ENCODE data around the gene CCDC121. TPM values are rescaled to one million over a fixed set of nuclear protein-coding genes. Genes with fewer than 3 reads are reported as not detected.

Gene CCDC121
- total RNA-seq, 4 donors from 2014 or later, result 2.7 to 6.2 (median 5.2) TPM

- peaks cover 17 to 48% (median 36%) of the 10 kb centered on the region in 4 donors for H3K36me3 ChIP-seq
- intact Hi-C loops (cut with DNase I), result no loop called here
- no peak overlapping the region for H3K4me3 ChIP-seq
- DNase-seq (ENCODE audit: extremely low spot score), result no peak
- TF ChIP-seq POLR2A (IDR thresholded peaks at IDR 0.05; ENCODE audit: low read depth), result no peak
- TF ChIP-seq POLR2AphosphoS5 (IDR thresholded peaks at IDR 0.05), result no peak
- TF ChIP-seq CTCF (IDR thresholded peaks at IDR 0.05), result no peak
- TF ChIP-seq EP300 (IDR thresholded peaks at IDR 0.05), result no peak
- no peak overlapping the region for H3K27ac ChIP-seq (replicated peaks in 1 of 4)
- H3K4me1 ChIP-seq, result peaks cover 19 to 24% (median 21%) of the 10 kb centered on the region in 4 donors
- no peaks in the 10 kb centered on the region for H3K9me3 ChIP-seq
- H3K27me3 ChIP-seq, result no peaks in the 10 kb centered on the region
Observed at GRCh38 chr2:27624943-27625342, 3.9 kb downstream of the CCDC121 start.

GRCh38 chr2:27622921-27623384, 5.9 kb downstream of the CCDC121 start:
- no peak overlapping the region for H3K27ac ChIP-seq (replicated peaks in 1 of 4)
- intact Hi-C loops (cut with DNase I), result no loop called here
- H3K4me1 ChIP-seq, result peaks cover 8 to 11% (median 9%) of the 10 kb centered on the region in 4 donors
- no peak overlapping the region for H3K4me3 ChIP-seq
- 41% methylated on average over 3 of the region's 3 CpGs for WGBS
- H3K27me3 ChIP-seq, result no peaks in the 10 kb centered on the region
- peaks cover 21 to 68% (median 53%) of the 10 kb centered on the region in 4 donors for H3K36me3 ChIP-seq
- DNase-seq (ENCODE audit: extremely low spot score), result no peak
- TF ChIP-seq POLR2A (IDR thresholded peaks at IDR 0.05; ENCODE audit: low read depth) (no peak), POLR2AphosphoS5 (IDR thresholded peaks at IDR 0.05) (no peak), CTCF (IDR thresholded peaks at IDR 0.05) (no peak), EP300 (IDR thresholded peaks at IDR 0.05) (no peak)
- H3K9me3 ChIP-seq, result no peaks in the 10 kb centered on the region

GRCh38 chr2:27621524-27621923, 7.3 kb downstream of the CCDC121 start:
- TF ChIP-seq POLR2A (IDR thresholded peaks at IDR 0.05; ENCODE audit: low read depth), result no peak
- no peak for TF ChIP-seq POLR2AphosphoS5 (IDR thresholded peaks at IDR 0.05)
- no peak for TF ChIP-seq EP300 (IDR thresholded peaks at IDR 0.05)
- no peak for TF ChIP-seq CTCF (IDR thresholded peaks at IDR 0.05)
- H3K36me3 ChIP-seq, result peaks cover 35 to 82% (median 67%) of the 10 kb centered on the region in 4 donors
- H3K4me3 ChIP-seq, result no peak overlapping the region
- H3K27me3 ChIP-seq, result no peaks in the 10 kb centered on the region
- intact Hi-C loops (cut with DNase I), result no loop called here
- no peaks in the 10 kb centered on the region for H3K9me3 ChIP-seq
- 73% methylated on average over 1 of the region's 1 CpG for WGBS
- H3K4me1 ChIP-seq, result peaks cover 0 to 3% (median 0%) of the 10 kb centered on the region in 4 donors
- no peak overlapping the region for H3K27ac ChIP-seq (replicated peaks in 1 of 4)
- DNase-seq (ENCODE audit: extremely low spot score), result no peak

GRCh38 chr2:27615316-27615715, 13.5 kb downstream of the CCDC121 start:
- Histone ChIP-seq H3K4me3 (no peak overlapping the region), H3K36me3 (peaks cover 34 to 93% (median 66%) of the 10 kb centered on the region in 4 donors)

More at GRCh38 chr2:27615316-27615715, 13.5 kb downstream of the CCDC121 start:
- DNase-seq (ENCODE audit: extremely low spot score), result no peak
- TF ChIP-seq EP300 (IDR thresholded peaks at IDR 0.05) (no peak), POLR2AphosphoS5 (IDR thresholded peaks at IDR 0.05) (no peak), CTCF (IDR thresholded peaks at IDR 0.05) (no peak), POLR2A (IDR thresholded peaks at IDR 0.05; ENCODE audit: low read depth) (no peak)
- Histone ChIP-seq H3K27ac (replicated peaks in 1 of 4) (no peak overlapping the region), H3K27me3 (no peaks in the 10 kb centered on the region), H3K4me1 (no peaks in the 10 kb centered on the region), H3K9me3 (no peaks in the 10 kb centered on the region)
- WGBS, result 95% methylated on average over 3 of the region's 3 CpGs
- intact Hi-C loops (cut with DNase I), result no loop called here
